ENCODE data around the gene SLC2A13.
"Not testable (repeated sequence)": the region's sequence is repeated elsewhere in the genome, so short reads cannot be mapped to it uniquely, and the experiment has no call there.

The SLC2A13 gene

GRCh38 chr12:40034712-40035111, 71.2 kb downstream of the SLC2A13 start:
- DNase-seq (ENCODE audit: low read depth), result no peak

- no peak for DNase-seq (ENCODE audit: low read depth)
Observed at GRCh38 chr12:40034156-40034555, 71.7 kb downstream of the SLC2A13 start.

- no peak for DNase-seq (ENCODE audit: low read depth)
Observed at GRCh38 chr12:40033242-40033630, 72.6 kb downstream of the SLC2A13 start.

GRCh38 chr12:40032433-40033241, 73.2 kb downstream of the SLC2A13 start:
- DNase-seq (ENCODE audit: low read depth), result no peak

- no peak for DNase-seq (ENCODE audit: low read depth)
Observed at GRCh38 chr12:40031965-40032364, 73.9 kb downstream of the SLC2A13 start.

GRCh38 chr12:40030970-40031369, 74.9 kb downstream of the SLC2A13 start:
- DNase-seq (ENCODE audit: low read depth), result not testable (repeated sequence)

GRCh38 chr12:40028296-40028695, 77.6 kb downstream of the SLC2A13 start:
- no peak for DNase-seq (ENCODE audit: low read depth)

- DNase-seq (ENCODE audit: low read depth), result no peak
Observed at GRCh38 chr12:40022850-40023249, 83.0 kb downstream of the SLC2A13 start.

GRCh38 chr12:40020261-40020691, 85.6 kb downstream of the SLC2A13 start:
- DNase-seq (ENCODE audit: low read depth), result no peak

GRCh38 chr12:40017488-40017887, 88.4 kb downstream of the SLC2A13 start:
- DNase-seq (ENCODE audit: low read depth), result no peak

GRCh38 chr12:40016980-40017379, 88.9 kb downstream of the SLC2A13 start:
- DNase-seq (ENCODE audit: low read depth), result no peak

GRCh38 chr12:40015881-40016280, 90.0 kb downstream of the SLC2A13 start:
- no peak for DNase-seq (ENCODE audit: low read depth)

GRCh38 chr12:40015345-40015744, 90.5 kb downstream of the SLC2A13 start:
- no peak for DNase-seq (ENCODE audit: low read depth)

GRCh38 chr12:40013847-40014246, 92.0 kb downstream of the SLC2A13 start:
- no peak for DNase-seq (ENCODE audit: low read depth)

- no peak for DNase-seq (ENCODE audit: low read depth)
Observed at GRCh38 chr12:40013292-40013691, 92.6 kb downstream of the SLC2A13 start.

GRCh38 chr12:40012711-40013110, 93.2 kb downstream of the SLC2A13 start:
- no peak for DNase-seq (ENCODE audit: low read depth)

- no peak for DNase-seq (ENCODE audit: low read depth)
Observed at GRCh38 chr12:40011775-40012129, 94.1 kb downstream of the SLC2A13 start.

GRCh38 chr12:40010899-40011774, 94.7 kb downstream of the SLC2A13 start:
- peak; percentile 8 for DNase-seq (ENCODE audit: low read depth)

GRCh38 chr12:40002178-40003169, 103.4 kb downstream of the SLC2A13 start:
- DNase-seq (ENCODE audit: low read depth), result no peak

GRCh38 chr12:40001406-40001805, 104.5 kb downstream of the SLC2A13 start:
- no peak for DNase-seq (ENCODE audit: low read depth)

- DNase-seq (ENCODE audit: low read depth), result no peak
Observed at GRCh38 chr12:40000884-40001283, 105.0 kb downstream of the SLC2A13 start.

GRCh38 chr12:39993268-39993667, 112.6 kb downstream of the SLC2A13 start:
- DNase-seq (ENCODE audit: low read depth), result no peak

All from T-helper 22 cell (primary cell).